K562 (cell line): ENCODE measurements around the gene TIFAB. TPM values are rescaled to one million over a fixed set of nuclear protein-coding genes. Genes with fewer than 3 reads are reported as not detected.

Experiments used
- DPF2 ChIP-seq: fragments of 450-650 bp; IDR thresholded peaks from 2 replicates; pipeline ENCODE4 v1.6.1; 2016
- ESRRA ChIP-seq: fragments of 450-650 bp; IDR thresholded peaks from 2 replicates; pipeline ENCODE4 v1.6.1; 2014; ENCODE audit warnings: low read depth, mild to moderate bottlenecking, moderate library complexity, borderline replicate concordance
- NEUROD1 ChIP-seq: fragments of 150-350 bp; IDR thresholded peaks from 2 replicates; pipeline ENCODE4 v1.6.1; 2014; ENCODE audit warnings: borderline replicate concordance, low read length, low read depth; ENCODE audit not compliant: partially characterized antibody
- NONO ChIP-seq, 2 experiments: fragments of 200-400 bp in 1 of 2; fragments of 450-650 bp in 1 of 2; formaldehyde crosslinking in 1 of 2; IDR thresholded peaks; 2 replicates each; pipeline ENCODE4 v1.6.1; 2017; ENCODE audit warnings: low read depth in 2 of 2, mild to moderate bottlenecking in 2 of 2, moderate library complexity in 2 of 2, low read length in 1 of 2
- PHB2 ChIP-seq: fragments of 450-650 bp; IDR thresholded peaks from 2 replicates; pipeline ENCODE4 v1.6.1; 2017; ENCODE audit warnings: low read depth
- PTBP1 ChIP-seq: fragments of 200-400 bp; formaldehyde crosslinking; IDR thresholded peaks from 2 replicates; pipeline ENCODE4 v1.6.1; 2017; ENCODE audit warnings: low read depth, low read length
- PYGO2 ChIP-seq: fragments of 450-650 bp; IDR thresholded peaks from 2 replicates; pipeline ENCODE4 v1.6.1; 2016; ENCODE audit warnings: mild to moderate bottlenecking, missing genetic modification characterization, moderate library complexity, missing compliant biosample characterization
- U2AF2 ChIP-seq: fragments of 200-400 bp; formaldehyde crosslinking; optimal IDR thresholded peaks from 2 replicates; pipeline ENCODE3; 2017; ENCODE audit warnings: low read depth, mild to moderate bottlenecking, low read length
- ZNF511 ChIP-seq: sonication (generic); formaldehyde crosslinking; IDR thresholded peaks from 2 replicates; pipeline ENCODE4 v1.8.0; 2022; ENCODE audit warnings: mild to moderate bottlenecking, missing genetic modification reagents
- ZNF583 ChIP-seq: fragments of 250-450 bp; sonication (Bioruptor Pico); IDR thresholded peaks from 2 replicates; pipeline ENCODE4 v1.4.0; 2020
- polyA plus RNA-seq, 8 experiments: library from polyadenylated mRNA; depleted of rRNA in 4 of 8; stranded (reverse) in 5 of 8; unstranded in 3 of 8; fragments of >200 nt; fragmentation: Nextera tagmentation in 2 of 8; fragmentation: Illumina TruSeq in 1 of 8; extraction: Ambion mirVana in 2 of 8; extraction: Trizol in 1 of 8; gene quantifications; 2 replicates each; pipeline versions ENCODE4 v1.2.1 to v1.2.3, GENCODE V29; 2011 to 2014; ENCODE audit warnings: inconsistent platforms in 1 of 8, missing spikeins in 1 of 8
- total RNA-seq, 7 experiments: library from RNA; depleted of rRNA in 6 of 7; stranded (reverse); fragments of >200 nt in 6 of 7; fragmentation: Illumina TruSeq in 2 of 7; extraction: Trizol in 2 of 7; gene quantifications; 2 replicates each; pipeline versions ENCODE4 v1.2.1 to v1.2.3, GENCODE V29; 2011 to 2021; ENCODE audit warnings: low replicate concordance in 1 of 7
- TF ChIP-seq, protein P1 (sequence below): fragments of 450-650 bp; IDR thresholded peaks from 2 replicates; pipeline ENCODE4 v1.6.1; 2017; ENCODE audit warnings: antibody characterized with exemption, mild to moderate bottlenecking
- TF ChIP-seq, protein P2 (sequence below): fragments of 450-650 bp; IDR thresholded peaks from 2 replicates; pipeline ENCODE4 v1.6.1; 2016; ENCODE audit warnings: low read depth
- TF ChIP-seq, protein P3 (sequence below): fragments of 450-650 bp; IDR thresholded peaks from 2 replicates; pipeline ENCODE4 v1.6.1; 2016

The TIFAB gene
- total and polyA plus RNA-seq, 9 of the 15 experiments (the other 6 are each of a cell fraction or from before 2014, with no cell fraction given) = not detected

DNA sequence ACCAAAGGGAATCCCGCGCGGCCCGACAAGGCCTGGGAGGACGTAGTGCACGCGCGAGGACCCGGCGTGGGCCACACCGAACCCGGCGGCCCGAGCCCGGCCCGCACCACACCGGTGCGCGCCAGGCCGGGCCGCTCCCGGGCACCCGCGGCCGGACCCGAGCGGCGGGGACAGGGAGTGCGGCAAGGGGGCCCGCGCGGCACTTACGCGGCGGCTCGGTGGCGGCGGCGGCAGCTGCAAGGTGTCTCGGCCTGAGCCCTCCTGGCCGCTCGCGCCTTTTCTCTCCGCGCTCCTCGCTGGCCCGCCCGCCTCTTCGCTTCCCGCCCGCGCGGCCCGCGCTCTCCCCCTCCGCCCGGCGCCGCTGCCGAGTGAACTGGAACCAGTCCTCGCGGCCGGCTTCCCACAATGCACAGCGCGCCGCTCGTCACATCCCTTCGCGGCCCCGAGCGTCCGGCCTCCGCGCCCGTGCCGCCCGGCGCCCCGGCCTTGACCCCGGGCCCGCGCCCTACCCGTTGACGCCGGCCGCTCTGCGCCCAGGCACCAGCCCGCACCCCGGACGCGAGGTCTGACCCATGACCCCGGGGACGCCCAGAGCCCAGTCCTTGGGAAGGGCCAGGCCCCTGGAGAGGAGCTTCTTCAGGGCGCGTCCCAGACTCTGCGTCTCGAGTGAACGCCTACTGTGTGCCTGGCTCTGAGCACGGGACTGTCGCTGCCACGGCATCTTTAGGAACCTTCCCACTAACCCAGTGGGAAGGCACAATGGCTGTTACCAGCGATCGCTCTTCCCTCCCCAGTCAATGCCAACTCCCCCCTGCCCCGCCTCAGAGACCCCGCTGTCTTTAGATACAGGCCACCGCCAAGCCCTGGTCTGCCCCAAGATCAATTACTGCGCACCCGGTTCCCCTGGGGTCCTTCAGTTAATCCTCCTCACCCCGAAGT lies 53.0 kb downstream of the TIFAB start, which contains the start of gene MACROH2A1 (continued):
- TF ChIP-seq, protein P1, sequence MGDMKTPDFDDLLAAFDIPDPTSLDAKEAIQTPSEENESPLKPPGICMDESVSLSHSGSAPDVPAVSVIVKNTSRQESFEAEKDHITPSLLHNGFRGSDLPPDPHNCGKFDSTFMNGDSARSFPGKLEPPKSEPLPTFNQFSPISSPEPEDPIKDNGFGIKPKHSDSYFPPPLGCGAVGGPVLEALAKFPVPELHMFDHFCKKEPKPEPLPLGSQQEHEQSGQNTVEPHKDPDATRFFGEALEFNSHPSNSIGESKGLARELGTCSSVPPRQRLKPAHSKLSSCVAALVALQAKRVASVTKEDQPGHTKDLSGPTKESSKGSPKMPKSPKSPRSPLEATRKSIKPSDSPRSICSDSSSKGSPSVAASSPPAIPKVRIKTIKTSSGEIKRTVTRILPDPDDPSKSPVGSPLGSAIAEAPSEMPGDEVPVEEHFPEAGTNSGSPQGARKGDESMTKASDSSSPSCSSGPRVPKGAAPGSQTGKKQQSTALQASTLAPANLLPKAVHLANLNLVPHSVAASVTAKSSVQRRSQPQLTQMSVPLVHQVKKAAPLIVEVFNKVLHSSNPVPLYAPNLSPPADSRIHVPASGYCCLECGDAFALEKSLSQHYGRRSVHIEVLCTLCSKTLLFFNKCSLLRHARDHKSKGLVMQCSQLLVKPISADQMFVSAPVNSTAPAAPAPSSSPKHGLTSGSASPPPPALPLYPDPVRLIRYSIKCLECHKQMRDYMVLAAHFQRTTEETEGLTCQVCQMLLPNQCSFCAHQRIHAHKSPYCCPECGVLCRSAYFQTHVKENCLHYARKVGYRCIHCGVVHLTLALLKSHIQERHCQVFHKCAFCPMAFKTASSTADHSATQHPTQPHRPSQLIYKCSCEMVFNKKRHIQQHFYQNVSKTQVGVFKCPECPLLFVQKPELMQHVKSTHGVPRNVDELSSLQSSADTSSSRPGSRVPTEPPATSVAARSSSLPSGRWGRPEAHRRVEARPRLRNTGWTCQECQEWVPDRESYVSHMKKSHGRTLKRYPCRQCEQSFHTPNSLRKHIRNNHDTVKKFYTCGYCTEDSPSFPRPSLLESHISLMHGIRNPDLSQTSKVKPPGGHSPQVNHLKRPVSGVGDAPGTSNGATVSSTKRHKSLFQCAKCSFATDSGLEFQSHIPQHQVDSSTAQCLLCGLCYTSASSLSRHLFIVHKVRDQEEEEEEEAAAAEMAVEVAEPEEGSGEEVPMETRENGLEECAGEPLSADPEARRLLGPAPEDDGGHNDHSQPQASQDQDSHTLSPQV = peak; percentile 96
- TF ChIP-seq, protein P2, sequence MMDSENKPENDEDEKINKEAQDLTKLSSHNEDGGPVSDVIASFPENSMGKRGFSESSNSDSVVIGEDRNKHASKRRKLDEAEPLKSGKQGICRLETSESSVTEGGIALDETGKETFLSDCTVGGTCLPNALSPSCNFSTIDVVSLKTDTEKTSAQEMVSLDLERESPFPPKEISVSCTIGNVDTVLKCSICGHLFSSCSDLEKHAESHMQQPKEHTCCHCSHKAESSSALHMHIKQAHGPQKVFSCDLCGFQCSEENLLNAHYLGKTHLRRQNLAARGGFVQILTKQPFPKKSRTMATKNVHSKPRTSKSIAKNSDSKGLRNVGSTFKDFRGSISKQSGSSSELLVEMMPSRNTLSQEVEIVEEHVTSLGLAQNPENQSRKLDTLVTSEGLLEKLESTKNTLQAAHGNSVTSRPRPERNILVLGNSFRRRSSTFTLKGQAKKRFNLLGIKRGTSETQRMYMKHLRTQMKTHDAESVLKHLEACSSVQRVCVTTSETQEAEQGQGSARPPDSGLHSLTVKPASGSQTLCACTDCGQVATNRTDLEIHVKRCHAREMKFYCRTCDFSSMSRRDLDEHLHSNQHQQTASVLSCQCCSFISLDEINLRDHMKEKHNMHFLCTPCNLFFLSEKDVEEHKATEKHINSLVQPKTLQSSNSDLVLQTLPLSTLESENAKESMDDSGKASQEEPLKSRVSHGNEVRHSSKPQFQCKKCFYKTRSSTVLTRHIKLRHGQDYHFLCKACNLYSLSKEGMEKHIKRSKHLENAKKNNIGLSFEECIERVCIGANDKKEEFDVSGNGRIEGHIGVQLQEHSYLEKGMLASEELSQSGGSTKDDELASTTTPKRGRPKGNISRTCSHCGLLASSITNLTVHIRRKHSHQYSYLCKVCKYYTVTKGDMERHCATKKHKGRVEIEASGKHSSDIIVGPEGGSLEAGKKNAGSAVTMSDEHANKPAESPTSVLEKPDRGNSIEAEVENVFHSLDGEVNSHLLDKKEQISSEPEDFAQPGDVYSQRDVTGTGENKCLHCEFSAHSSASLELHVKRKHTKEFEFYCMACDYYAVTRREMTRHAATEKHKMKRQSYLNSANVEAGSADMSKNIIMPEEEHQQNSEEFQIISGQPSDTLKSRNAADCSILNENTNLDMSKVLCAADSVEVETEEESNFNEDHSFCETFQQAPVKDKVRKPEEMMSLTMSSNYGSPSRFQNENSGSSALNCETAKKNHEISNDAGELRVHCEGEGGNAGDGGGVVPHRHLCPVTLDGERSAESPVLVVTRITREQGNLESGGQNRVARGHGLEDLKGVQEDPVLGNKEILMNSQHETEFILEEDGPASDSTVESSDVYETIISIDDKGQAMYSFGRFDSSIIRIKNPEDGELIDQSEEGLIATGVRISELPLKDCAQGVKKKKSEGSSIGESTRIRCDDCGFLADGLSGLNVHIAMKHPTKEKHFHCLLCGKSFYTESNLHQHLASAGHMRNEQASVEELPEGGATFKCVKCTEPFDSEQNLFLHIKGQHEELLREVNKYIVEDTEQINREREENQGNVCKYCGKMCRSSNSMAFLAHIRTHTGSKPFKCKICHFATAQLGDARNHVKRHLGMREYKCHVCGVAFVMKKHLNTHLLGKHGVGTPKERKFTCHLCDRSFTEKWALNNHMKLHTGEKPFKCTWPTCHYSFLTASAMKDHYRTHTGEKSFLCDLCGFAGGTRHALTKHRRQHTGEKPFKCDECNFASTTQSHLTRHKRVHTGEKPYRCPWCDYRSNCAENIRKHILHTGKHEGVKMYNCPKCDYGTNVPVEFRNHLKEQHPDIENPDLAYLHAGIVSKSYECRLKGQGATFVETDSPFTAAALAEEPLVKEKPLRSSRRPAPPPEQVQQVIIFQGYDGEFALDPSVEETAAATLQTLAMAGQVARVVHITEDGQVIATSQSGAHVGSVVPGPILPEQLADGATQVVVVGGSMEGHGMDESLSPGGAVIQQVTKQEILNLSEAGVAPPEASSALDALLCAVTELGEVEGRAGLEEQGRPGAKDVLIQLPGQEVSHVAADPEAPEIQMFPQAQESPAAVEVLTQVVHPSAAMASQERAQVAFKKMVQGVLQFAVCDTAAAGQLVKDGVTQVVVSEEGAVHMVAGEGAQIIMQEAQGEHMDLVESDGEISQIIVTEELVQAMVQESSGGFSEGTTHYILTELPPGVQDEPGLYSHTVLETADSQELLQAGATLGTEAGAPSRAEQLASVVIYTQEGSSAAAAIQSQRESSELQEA = no peak
- TF ChIP-seq ZNF583 (peak; percentile 65; the same call in 1 of the 2 replicates), U2AF2 (no peak), PTBP1 (no peak), ESRRA (peak; percentile 81; the same call in 1 of the 2 replicates), PHB2 (no peak), ZNF511 (CRISPR knock-in tag) (no peak; the same call in 1 of the 2 replicates), DPF2 (no peak), NONO (IDR thresholded peaks at IDR 0.05; ENCODE audit: low read depth in 2 of 2, low read length in 1 of 2) (peak; percentile 45 to 89), NEUROD1 (no peak), PYGO2 (tag) (no peak)
- TF ChIP-seq, protein P3, sequence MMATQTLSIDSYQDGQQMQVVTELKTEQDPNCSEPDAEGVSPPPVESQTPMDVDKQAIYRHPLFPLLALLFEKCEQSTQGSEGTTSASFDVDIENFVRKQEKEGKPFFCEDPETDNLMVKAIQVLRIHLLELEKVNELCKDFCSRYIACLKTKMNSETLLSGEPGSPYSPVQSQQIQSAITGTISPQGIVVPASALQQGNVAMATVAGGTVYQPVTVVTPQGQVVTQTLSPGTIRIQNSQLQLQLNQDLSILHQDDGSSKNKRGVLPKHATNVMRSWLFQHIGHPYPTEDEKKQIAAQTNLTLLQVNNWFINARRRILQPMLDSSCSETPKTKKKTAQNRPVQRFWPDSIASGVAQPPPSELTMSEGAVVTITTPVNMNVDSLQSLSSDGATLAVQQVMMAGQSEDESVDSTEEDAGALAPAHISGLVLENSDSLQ = no peak
